Keratinocyte (primary cell): ENCODE data around the gene SLC5A8. TPM values are rescaled to one million over a fixed set of nuclear protein-coding genes. Genes with fewer than 3 reads are reported as not detected.

Source experiments
- DNase-seq: peaks from one replicate; pipeline ENCODE4 v3.0.0-alpha.2; 2011; ENCODE audit warnings: low read depth, missing footprints, low spot score
- FAIRE-seq: peaks from 2 replicates; lab custom pipeline; 2011; peaks lifted over from hg19 to GRCh38; lab: Jason Lieb, UNC
- H2AFZ ChIP-seq: 2 replicates; pipeline ENCODE4 v1.6.0; 2012; ENCODE audit warnings: low read length, control low read depth, inconsistent platforms; ENCODE audit not compliant: control insufficient read depth
- H3K27ac ChIP-seq: 2 replicates; pipeline ENCODE4 v1.5.1; 2011; ENCODE audit warnings: low read length; ENCODE audit not compliant: control insufficient read depth, insufficient read depth
- H3K27me3 ChIP-seq: 3 replicates; pipeline ENCODE4 v1.6.0; 2011; ENCODE audit warnings: low read length; ENCODE audit not compliant: control insufficient read depth, insufficient read depth; ENCODE audit errors: extremely low read depth
- H3K36me3 ChIP-seq, 2 experiments: 2 replicates in 1 of 2; 3 replicates in 1 of 2; pipeline ENCODE4 v1.5.1; 2011; ENCODE audit warnings: low read length in 2 of 2, mild to moderate bottlenecking in 1 of 2; ENCODE audit not compliant: control insufficient read depth in 2 of 2, insufficient read depth in 2 of 2; ENCODE audit errors: extremely low read depth in 1 of 2
- H3K4me1 ChIP-seq: 3 replicates; pipeline ENCODE4 v1.5.1; 2011; ENCODE audit warnings: low read length; ENCODE audit not compliant: control insufficient read depth, insufficient read depth; ENCODE audit errors: extremely low read depth
- H3K4me2 ChIP-seq: 3 replicates; pipeline ENCODE4 v1.6.0; 2011; ENCODE audit warnings: low read depth, low read length; ENCODE audit not compliant: control insufficient read depth, insufficient read depth; ENCODE audit errors: extremely low read depth
- H3K4me3 ChIP-seq, 3 experiments: fragments of 200-600 bp in 1 of 3; sonication (generic) in 1 of 3; 2 replicates in 2 of 3; 3 replicates in 1 of 3; pipeline ENCODE4 v1.5.1; 2011 to 2016; ENCODE audit warnings: low read length in 3 of 3, mild to moderate bottlenecking in 3 of 3, control low read depth in 2 of 3, inconsistent platforms in 1 of 3, low read depth in 1 of 3, mixed read lengths in 1 of 3, mixed run types in 1 of 3, moderate library complexity in 1 of 3; ENCODE audit not compliant: control insufficient read depth in 2 of 3, insufficient read depth in 2 of 3; ENCODE audit errors: extremely low read depth in 1 of 3
- H3K79me2 ChIP-seq: 2 replicates; pipeline ENCODE4 v1.6.0; 2012; ENCODE audit warnings: low read length; ENCODE audit not compliant: control insufficient read depth, insufficient read depth
- H3K9ac ChIP-seq: 3 replicates; pipeline ENCODE4 v1.6.0; 2011; ENCODE audit warnings: low read length; ENCODE audit not compliant: control insufficient read depth, insufficient read depth; ENCODE audit errors: extremely low read depth
- H3K9me1 ChIP-seq: 3 replicates; pipeline ENCODE4 v1.6.0; 2011; ENCODE audit warnings: low read length; ENCODE audit not compliant: control insufficient read depth, insufficient read depth; ENCODE audit errors: extremely low read depth
- H3K9me3 ChIP-seq: 2 replicates; pipeline ENCODE4 v1.5.1; 2012; ENCODE audit warnings: low read depth, low read length; ENCODE audit not compliant: control insufficient read depth
- H4K20me1 ChIP-seq: 3 replicates; pipeline ENCODE4 v1.6.0; 2011; ENCODE audit warnings: low read length; ENCODE audit not compliant: control insufficient read depth, insufficient read depth; ENCODE audit errors: extremely low read depth
- CTCF ChIP-seq, 3 experiments: IDR thresholded peaks in 1 of 3; conservative IDR thresholded peaks in 1 of 3; optimal IDR thresholded peaks in 1 of 3; 2 replicates in 2 of 3; 3 replicates in 1 of 3; pipeline versions ENCODE3 to v1.5.1; 2011; ENCODE audit warnings: low read length in 3 of 3, mild to moderate bottlenecking in 3 of 3, moderate library complexity in 2 of 3, control low read depth in 1 of 3, inconsistent platforms in 1 of 3; ENCODE audit not compliant: insufficient read depth in 2 of 3; ENCODE audit errors: extremely low read depth in 1 of 3
- EZH2 ChIP-seq: IDR thresholded peaks from one replicate; pipeline ENCODE4 v1.6.1; 2012; ENCODE audit warnings: inconsistent platforms, mild to moderate bottlenecking, low read length, moderate library complexity
- dilution Hi-C: fragments of 300-500 bp; cut with MboI; formaldehyde crosslinking; loops from one replicate; pipeline ENCODE4 v1.7.0; 2020; ENCODE audit warnings: low sequenced_read_pairs; ENCODE audit not compliant: extremely low pct_ligation_motif_present
- polyA plus RNA-seq, 5 experiments: library from polyadenylated mRNA; depleted of rRNA in 3 of 5; stranded (reverse) in 3 of 5; stranded (forward) in 1 of 5; unstranded in 1 of 5; fragments of >200 nt; gene quantifications; 1 replicate in 1 of 5; 2 replicates in 3 of 5; 3 replicates in 1 of 5; pipeline versions ENCODE4 v1.2.1 to v1.2.3, GENCODE V29; 2011 to 2012; ENCODE audit warnings: missing spikeins in 2 of 5, low read depth in 1 of 5, low replicate concordance in 1 of 5
- small RNA-seq, 3 experiments: library from RNA; depleted of rRNA; stranded (forward); fragments of <200 nt; gene quantifications; one replicate each; pipeline ENCODE3, GENCODE V24; 2012; ENCODE audit warnings: low read depth in 3 of 3, low replicate concordance in 1 of 3; ENCODE audit not compliant: insufficient read length in 3 of 3

SLC5A8 gene
- polyA plus RNA-seq, 1 donor (not counting 4 experiments of a cell fraction or from before 2014, with no cell fraction given): not detected

GRCh38 chr12:101108130-101108529 lies 101.9 kb downstream of the SLC5A8 start:
- dilution Hi-C loops: no loop called here
- H3K9ac ChIP-seq: no peak overlapping the region

GRCh38 chr12:101107032-101107763 lies 102.8 kb downstream of the SLC5A8 start:
- no peaks in the 10 kb centered on the region for H4K20me1 ChIP-seq
- TF ChIP-seq EZH2 (no peak), CTCF (optimal IDR thresholded peaks at IDR 0.05 in 1 of 3, IDR thresholded peaks at IDR 0.05 in 1 of 3, conservative IDR thresholded peaks at IDR 0.05 in 1 of 3; ENCODE audit: extremely low read depth in 1 of 3, insufficient read depth in 2 of 3, low read length in 3 of 3) (no peak)
- no peak overlapping the region for H2AFZ ChIP-seq
- no peak overlapping the region for H3K9ac ChIP-seq
- no peaks in the 10 kb centered on the region for H3K4me1 ChIP-seq
- FAIRE-seq (no peak), DNase-seq (no peak)
- no peaks in the 10 kb centered on the region for H3K36me3 ChIP-seq
- H3K27ac ChIP-seq: no peak overlapping the region
- H3K4me2 ChIP-seq: no peak overlapping the region
- H3K9me1 ChIP-seq: no peaks in the 10 kb centered on the region
- H3K27me3 ChIP-seq: no peaks in the 10 kb centered on the region
- no peaks in the 10 kb centered on the region for H3K79me2 ChIP-seq
- H3K4me3 ChIP-seq: no peak overlapping the region
- dilution Hi-C loops: no loop called here
- no peaks in the 10 kb centered on the region for H3K9me3 ChIP-seq

More at GRCh38 chr12:101108130-101108529, 101.9 kb downstream of the SLC5A8 start:
- no peak overlapping the region for H3K4me3 ChIP-seq
- H4K20me1 ChIP-seq: no peaks in the 10 kb centered on the region
- no peak for DNase-seq
- no peaks in the 10 kb centered on the region for H3K79me2 ChIP-seq
- H3K36me3 ChIP-seq: no peaks in the 10 kb centered on the region
- no peaks in the 10 kb centered on the region for H3K9me1 ChIP-seq
- H3K27ac ChIP-seq: no peak overlapping the region
- H3K9me3 ChIP-seq: no peaks in the 10 kb centered on the region
- no peaks in the 10 kb centered on the region for H3K4me1 ChIP-seq
- FAIRE-seq: no peak
- H2AFZ ChIP-seq: no peak overlapping the region
- TF ChIP-seq CTCF (optimal IDR thresholded peaks at IDR 0.05 in 1 of 3, IDR thresholded peaks at IDR 0.05 in 1 of 3, conservative IDR thresholded peaks at IDR 0.05 in 1 of 3; ENCODE audit: extremely low read depth in 1 of 3, insufficient read depth in 2 of 3, low read length in 3 of 3) (no peak), EZH2 (no peak)
- H3K27me3 ChIP-seq: no peaks in the 10 kb centered on the region
- H3K4me2 ChIP-seq: no peak overlapping the region

Small RNA genes within 50 kb of the gene (small RNA-seq; reads per million reads assigned to genes)
- gene RNU6-768P: 0 reads per million in 3 experiments

Other genes starting within 250 kb of the SLC5A8 start
- gene UTP20, start 69.9 kb upstream of the SLC5A8 start, polyA plus RNA-seq: 8.6 to 14.8 TPM (median 13.5 TPM) in 3 replicates
- gene ARL1, start 197.5 kb upstream of the SLC5A8 start, polyA plus RNA-seq: 60.0 to 102 TPM (median 83.1 TPM) in 3 replicates